K562 (cell line): Measurements from ENCODE around the gene TOM1L1.

ENCODE experiments used
- ARNT ChIP-seq, 2 experiments: fragments of 450-650 bp; IDR thresholded peaks; 2 replicates each; pipeline ENCODE4 v1.6.1; 2016; ENCODE audit warnings: mild to moderate bottlenecking in 1 of 2
- CEBPB ChIP-seq: fragments of 450-650 bp; IDR thresholded peaks from 2 replicates; pipeline ENCODE4 v1.6.1; 2016; ENCODE audit warnings: missing genetic modification characterization, missing compliant biosample characterization
- CTCF ChIP-seq, 3 experiments: IDR thresholded peaks in 2 of 3; conservative IDR thresholded peaks in 1 of 3; 2 replicates each; pipeline ENCODE4 v1.5.1; 2011 to 2012; ENCODE audit warnings: low read length in 3 of 3, mild to moderate bottlenecking in 3 of 3, control low read depth in 2 of 3, improper control_type of control experiment in 1 of 3, inconsistent platforms in 1 of 3, low read depth in 1 of 3, mixed read lengths in 1 of 3, moderate library complexity in 1 of 3; ENCODE audit not compliant: insufficient read depth in 2 of 3
- NFXL1 ChIP-seq: fragments of 450-650 bp; formaldehyde crosslinking; IDR thresholded peaks from 2 replicates; pipeline ENCODE4 v1.4.0; 2021; ENCODE audit warnings: mild to moderate bottlenecking
- REST ChIP-seq, 2 experiments: fragments of 450-650 bp; formaldehyde crosslinking in 1 of 2; IDR thresholded peaks; 2 replicates each; pipeline versions ENCODE4 v1.4.0 to v1.6.1; 2014 to 2020; ENCODE audit warnings: mild to moderate bottlenecking in 2 of 2, borderline replicate concordance in 1 of 2, low read depth in 1 of 2
- SMC3 ChIP-seq: conservative IDR thresholded peaks from 2 replicates; pipeline ENCODE4 v1.6.1; 2011; ENCODE audit warnings: low read depth, low read length, improper control_type of control experiment; ENCODE audit not compliant: insufficient read depth
- SPI1 ChIP-seq: IDR thresholded peaks from 2 replicates; pipeline ENCODE4 v1.6.1; 2011; ENCODE audit warnings: low read depth, low read length, control low read depth, borderline replicate concordance
- TAF1 ChIP-seq: IDR thresholded peaks from 2 replicates; pipeline ENCODE4 v1.6.1; 2011; ENCODE audit warnings: mild to moderate bottlenecking, low read length, moderate library complexity; ENCODE audit not compliant: insufficient read depth, control insufficient read depth, severe bottlenecking; ENCODE audit errors: extremely low read depth
- ZBTB26 ChIP-seq: fragments of 450-650 bp; formaldehyde crosslinking; IDR thresholded peaks from 2 replicates; pipeline ENCODE4 v1.4.0; 2022; ENCODE audit warnings: missing genetic modification characterization
- ZHX1 ChIP-seq: fragments of 150-350 bp; conservative IDR thresholded peaks from 2 replicates; pipeline ENCODE4 v1.6.1; 2014; ENCODE audit warnings: low read length
- ZSCAN29 ChIP-seq: fragments of 450-650 bp; IDR thresholded peaks from 2 replicates; pipeline ENCODE4 v1.6.1; 2017

- TF ChIP-seq CTCF (IDR thresholded peaks at IDR 0.05 in 2 of 3, conservative IDR thresholded peaks at IDR 0.05 in 1 of 3; ENCODE audit: insufficient read depth in 2 of 3, low read depth in 1 of 3, low read length in 3 of 3) = no peak
- TF ChIP-seq REST (IDR thresholded peaks at IDR 0.05; ENCODE audit: borderline replicate concordance) = no peak
- no peak for TF ChIP-seq REST (CRISPR knock-in tag; IDR thresholded peaks at IDR 0.05; ENCODE audit: low read depth)
- no peak for TF ChIP-seq TAF1
- TF ChIP-seq ZHX1 = no peak
- no peak for TF ChIP-seq SMC3
- TF ChIP-seq SPI1 = no peak
- no peak for TF ChIP-seq ZBTB26 (CRISPR knock-in tag)
- TF ChIP-seq NFXL1 (CRISPR knock-in tag) = no peak
- TF ChIP-seq CEBPB (tag) = no peak
- TF ChIP-seq ARNT (IDR thresholded peaks at IDR 0.05) = no peak
- no peak for TF ChIP-seq ZSCAN29
Measured at GRCh38 chr17:54902611-54903010, 2.0 kb downstream of the TOM1L1 start.
